ENCODE results near the gene JOSD2. TPM values are rescaled to one million over a fixed set of nuclear protein-coding genes. Genes with fewer than 3 reads are reported as not detected.
A peak's percentile ranks its signal among the peaks of the same experiment; 100 is the strongest.

JOSD2 gene
- total RNA-seq, 2 donors from 2014 or later, result 11.6 to 34.7 TPM

GRCh38 chr19:50542943-50543342 lies 32.0 kb upstream of the JOSD2 start:
- DNase-seq (ENCODE audit: low spot score) (no peak), ATAC-seq (ENCODE audit: insufficient number of reproducible peaks, low FRiP score, low read depth) (no peak)
- Histone ChIP-seq H3K9me3 (no peaks in the 10 kb centered on the region), H3K36me3 (no peaks in the 10 kb centered on the region), H3K27ac (no peak overlapping the region), H3K27me3 (replicated peaks; ENCODE audit: insufficient read depth) (no peaks in the 10 kb centered on the region), H3K4me3 (no peak overlapping the region), H3K4me1 (ENCODE audit: control insufficient read depth in 1 of 2, low read depth in 2 of 2) (no peaks in the 10 kb centered on the region)
- TF ChIP-seq CTCF (IDR thresholded peaks at IDR 0.05), result no peak

GRCh38 chr19:50537769-50538230 lies 26.8 kb upstream of the JOSD2 start:
- Histone ChIP-seq H3K4me1 (ENCODE audit: control insufficient read depth in 1 of 2, low read depth in 2 of 2) (no peaks in the 10 kb centered on the region), H3K36me3 (no peaks in the 10 kb centered on the region), H3K27ac (no peak overlapping the region), H3K4me3 (no peak overlapping the region), H3K27me3 (replicated peaks; ENCODE audit: insufficient read depth) (no peaks in the 10 kb centered on the region), H3K9me3 (peaks cover 6% of the 10 kb centered on the region)
- no peak for ATAC-seq (ENCODE audit: insufficient number of reproducible peaks, low FRiP score, low read depth)
- DNase-seq (ENCODE audit: low spot score), result no peak
- peak; percentile 27 for TF ChIP-seq CTCF (IDR thresholded peaks at IDR 0.05)

DNA sequence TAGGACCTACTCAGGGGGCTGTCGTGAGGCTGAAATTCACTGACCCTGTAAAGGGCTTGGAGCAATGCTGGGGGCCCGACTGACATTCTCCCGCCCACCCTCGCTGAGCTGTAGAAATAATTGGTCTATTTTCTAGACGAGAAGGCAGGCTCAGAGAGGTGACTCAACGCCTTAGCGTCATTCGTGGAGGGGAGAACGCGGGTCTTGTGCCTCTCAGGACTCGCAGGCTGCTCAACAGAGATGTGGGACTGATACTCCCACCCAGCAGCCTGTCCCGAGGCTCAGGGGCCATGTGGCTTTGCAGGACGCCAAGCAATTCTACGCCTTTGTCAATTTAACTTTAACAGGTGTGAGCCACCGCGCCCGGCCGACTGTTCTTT lies 26.3 kb upstream of the JOSD2 start:
- no peak overlapping the region for H3K27ac ChIP-seq
- H3K4me1 ChIP-seq (ENCODE audit: control insufficient read depth in 1 of 2, low read depth in 2 of 2), result no peaks in the 10 kb centered on the region
- TF ChIP-seq CTCF (IDR thresholded peaks at IDR 0.05), result no peak
- DNase-seq (ENCODE audit: low spot score) (no peak), ATAC-seq (ENCODE audit: insufficient number of reproducible peaks, low FRiP score, low read depth) (no peak)
- no peaks in the 10 kb centered on the region for H3K27me3 ChIP-seq (replicated peaks; ENCODE audit: insufficient read depth)
- no peak overlapping the region for H3K4me3 ChIP-seq
- H3K9me3 ChIP-seq, result peaks cover 11% of the 10 kb centered on the region
- no peaks in the 10 kb centered on the region for H3K36me3 ChIP-seq

GRCh38 chr19:50536662-50537305 lies 25.8 kb upstream of the JOSD2 start:
- H3K27me3 ChIP-seq (replicated peaks; ENCODE audit: insufficient read depth), result no peaks in the 10 kb centered on the region
- TF ChIP-seq CTCF (IDR thresholded peaks at IDR 0.05), result no peak
- no peak overlapping the region for H3K4me3 ChIP-seq
- H3K4me1 ChIP-seq (ENCODE audit: control insufficient read depth in 1 of 2, low read depth in 2 of 2), result no peaks in the 10 kb centered on the region
- H3K9me3 ChIP-seq, result peaks cover 13% of the 10 kb centered on the region
- H3K27ac ChIP-seq, result no peak overlapping the region
- no peaks in the 10 kb centered on the region for H3K36me3 ChIP-seq
- DNase-seq (ENCODE audit: low spot score) (no peak), ATAC-seq (ENCODE audit: insufficient number of reproducible peaks, low FRiP score, low read depth) (no peak)

DNA sequence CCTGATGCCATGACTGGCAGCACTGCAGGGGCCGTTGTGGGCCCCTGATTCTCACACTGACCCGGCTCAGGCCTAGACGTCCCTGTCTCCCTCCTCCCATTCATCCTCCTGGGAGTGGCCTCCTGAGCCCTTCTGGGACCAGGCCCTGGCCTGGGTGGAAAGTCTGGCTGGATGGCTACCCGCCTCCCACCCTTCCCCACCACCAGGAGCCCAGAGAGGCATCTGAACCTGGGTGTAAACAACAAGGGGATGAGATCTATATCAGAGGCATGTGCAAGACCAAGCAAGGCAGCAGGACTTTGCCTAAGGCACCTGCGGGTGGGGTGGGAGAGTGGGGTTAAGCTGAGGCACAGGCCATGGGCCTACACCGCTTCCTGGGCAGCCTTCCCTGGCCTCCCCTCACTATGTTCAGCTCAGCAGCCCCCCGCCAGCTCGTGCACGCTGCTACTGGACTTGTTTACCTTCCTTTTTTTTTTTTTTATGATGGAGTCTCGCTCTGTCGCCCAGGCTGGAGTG lies 24.7 kb upstream of the JOSD2 start:
- ATAC-seq (ENCODE audit: insufficient number of reproducible peaks, low FRiP score, low read depth) (no peak), DNase-seq (ENCODE audit: low spot score) (no peak)
- Histone ChIP-seq H3K27me3 (replicated peaks; ENCODE audit: insufficient read depth) (no peaks in the 10 kb centered on the region), H3K4me1 (ENCODE audit: control insufficient read depth in 1 of 2, low read depth in 2 of 2) (no peaks in the 10 kb centered on the region), H3K4me3 (no peak overlapping the region), H3K9me3 (peaks cover 13% of the 10 kb centered on the region), H3K27ac (no peak overlapping the region), H3K36me3 (no peaks in the 10 kb centered on the region)
- no peak for TF ChIP-seq CTCF (IDR thresholded peaks at IDR 0.05)

Data from thoracic aorta (tissue), 2 donors.